A549 (cell line): Measurements from ENCODE around the gene TRPM4. TPM values are rescaled to one million over a fixed set of nuclear protein-coding genes. Genes with fewer than 3 reads are reported as not detected.

Source experiments
- ATAC-seq, 2 experiments: fragments of 200-7000 bp in 1 of 2; fragments of >200 bp in 1 of 2; cut with Nextera tagmentation in 1 of 2; cut with Tn5 transposase in 1 of 2; 3 replicates each; pipeline versions ENCODE4 v1.8.0 to v1.9.1; 2018 to 2020; ENCODE audit warnings: mild to moderate bottlenecking in 1 of 2, moderate library complexity in 1 of 2
- CTCF ChIA-PET: fragments of 300-600 bp; sonication (Branson Sonifier 250); formaldehyde crosslinking; extraction: SDS; loops from one replicate; lab custom pipeline; 2021; ENCODE audit warnings: antibody characterized with exemption, inconsistent platforms; lab: Yijun Ruan, JAX
- POLR2A ChIA-PET: fragments of 350-600 bp; formaldehyde crosslinking; extraction: SDS; loops from one replicate; lab custom pipeline; 2021; ENCODE audit warnings: antibody characterized with exemption, inconsistent platforms; lab: Yijun Ruan, JAX
- DNase-seq, 2 experiments: peaks; one replicate each; pipeline versions ENCODE4 v3.0.0 to v3.0.0-alpha.2; 2011 to 2016; ENCODE audit warnings: low read depth in 1 of 2, low spot score in 1 of 2
- FAIRE-seq: peaks from 2 replicates; lab custom pipeline; 2011; peaks lifted over from hg19 to GRCh38; lab: Jason Lieb, UNC
- H3K27ac ChIP-seq, 2 experiments: fragments of >200 bp; sonication (Bioruptor Twin); formaldehyde crosslinking; 3 replicates each; pipeline ENCODE4 v1.5.1; 2016 to 2017
- H3K4me1 ChIP-seq: fragments of >200 bp; sonication (Bioruptor Twin); formaldehyde crosslinking; 3 replicates; pipeline ENCODE4 v1.6.1; 2016
- H3K4me2 ChIP-seq: fragments of >200 bp; sonication (Bioruptor Twin); formaldehyde crosslinking; 3 replicates; pipeline ENCODE4 v1.6.1; 2016
- H3K4me3 ChIP-seq: fragments of >200 bp; sonication (Bioruptor Twin); formaldehyde crosslinking; 3 replicates; pipeline ENCODE4 v1.5.1; 2016
- H3K9me3 ChIP-seq: fragments of >200 bp; sonication (Bioruptor Twin); formaldehyde crosslinking; 3 replicates; pipeline ENCODE4 v1.6.1; 2016
- BHLHE40 ChIP-seq: IDR thresholded peaks from 2 replicates; pipeline ENCODE4 v1.6.1; 2012; ENCODE audit warnings: low read depth, low read length, inconsistent platforms
- CBX2 ChIP-seq: fragments of 200-600 bp; sonication (generic); IDR thresholded peaks from 2 replicates; pipeline ENCODE4 v1.6.1; 2016; ENCODE audit warnings: low read depth, mild to moderate bottlenecking, borderline replicate concordance
- CHD2 ChIP-seq: fragments of 150-350 bp; IDR thresholded peaks from 2 replicates; pipeline ENCODE4 v1.6.1; 2014; ENCODE audit warnings: low read length; ENCODE audit not compliant: partially characterized antibody
- EHF ChIP-seq: fragments of 250-450 bp; sonication (Bioruptor Pico); IDR thresholded peaks from 2 replicates; pipeline ENCODE4 v1.5.0; 2020; ENCODE audit warnings: mild to moderate bottlenecking
- EP300 ChIP-seq, 2 experiments: fragments of >200 bp; sonication (Bioruptor Twin); formaldehyde crosslinking; IDR thresholded peaks; 2 replicates in 1 of 2; 3 replicates in 1 of 2; pipeline ENCODE4 v1.6.1; 2016 to 2017
- FOSB ChIP-seq: fragments of 250-450 bp; sonication (Bioruptor Pico); IDR thresholded peaks from 2 replicates; pipeline ENCODE4 v1.5.0; 2020; ENCODE audit warnings: mild to moderate bottlenecking, moderate library complexity
- FOSL2 ChIP-seq, 2 experiments: fragments of 450-650 bp in 1 of 2; fragments of >200 bp in 1 of 2; sonication (Bioruptor Twin) in 1 of 2; formaldehyde crosslinking; IDR thresholded peaks; 2 replicates each; pipeline versions ENCODE4 v1.5.0 to v1.6.1; 2016 to 2020; ENCODE audit warnings: mild to moderate bottlenecking in 1 of 2, moderate library complexity in 1 of 2
- GATA3 ChIP-seq: IDR thresholded peaks from 2 replicates; pipeline ENCODE4 v1.6.1; 2012; ENCODE audit warnings: borderline replicate concordance
- HDAC2 ChIP-seq: fragments of 200-600 bp; sonication (generic); IDR thresholded peaks from 2 replicates; pipeline ENCODE4 v1.6.1; 2016
- HOXB5 ChIP-seq: fragments of 250-450 bp; sonication (Bioruptor Pico); IDR thresholded peaks from 2 replicates; pipeline ENCODE4 v1.5.0; 2020; ENCODE audit warnings: mild to moderate bottlenecking, moderate library complexity
- JUN ChIP-seq, 2 experiments: fragments of >200 bp; sonication (Bioruptor Twin); formaldehyde crosslinking; IDR thresholded peaks; 2 replicates in 1 of 2; 3 replicates in 1 of 2; pipeline ENCODE4 v1.6.1; 2016 to 2017
- JUNB ChIP-seq: fragments of >200 bp; sonication (Bioruptor Twin); formaldehyde crosslinking; IDR thresholded peaks from 2 replicates; pipeline ENCODE4 v1.6.1; 2016
- KDM5A ChIP-seq: fragments of 200-600 bp; sonication (generic); IDR thresholded peaks from 2 replicates; pipeline ENCODE4 v1.6.1; 2016; ENCODE audit warnings: antibody characterized with exemption, mild to moderate bottlenecking
- MAFK ChIP-seq: fragments of 450-650 bp; IDR thresholded peaks from 2 replicates; pipeline ENCODE4 v1.6.1; 2014; ENCODE audit not compliant: partially characterized antibody
- MAZ ChIP-seq: fragments of 150-350 bp; IDR thresholded peaks from 2 replicates; pipeline ENCODE4 v1.6.1; 2014; ENCODE audit warnings: antibody characterized with exemption, low read depth, low read length, borderline replicate concordance
- NPAS2 ChIP-seq: fragments of 250-450 bp; sonication (Bioruptor Pico); IDR thresholded peaks from 2 replicates; pipeline ENCODE4 v1.8.0; 2022; ENCODE audit warnings: mild to moderate bottlenecking, moderate library complexity, borderline replicate concordance
- POLR2AphosphoS2 ChIP-seq: conservative IDR thresholded peaks from 2 replicates; pipeline ENCODE4 v1.6.1; 2012; ENCODE audit warnings: low read length, improper control_type of control experiment, inconsistent platforms
- RAD21 ChIP-seq, 2 experiments: fragments of >200 bp in 1 of 2; sonication (Bioruptor Twin) in 1 of 2; formaldehyde crosslinking in 1 of 2; IDR thresholded peaks in 1 of 2; conservative IDR thresholded peaks in 1 of 2; 2 replicates in 1 of 2; 3 replicates in 1 of 2; pipeline ENCODE4 v1.6.1; 2012 to 2018; ENCODE audit warnings: inconsistent platforms in 1 of 2
- RARB ChIP-seq: fragments of 250-450 bp; sonication (Bioruptor Pico); IDR thresholded peaks from 2 replicates; pipeline ENCODE4 v1.8.0; 2021; ENCODE audit warnings: mild to moderate bottlenecking, moderate library complexity
- RCOR1 ChIP-seq: fragments of 150-350 bp; IDR thresholded peaks from 2 replicates; pipeline ENCODE4 v1.6.1; 2014; ENCODE audit warnings: antibody characterized with exemption, low read length, low read depth
- RFX5 ChIP-seq: fragments of 450-650 bp; IDR thresholded peaks from 2 replicates; pipeline ENCODE4 v1.7.1; 2014; ENCODE audit warnings: antibody characterized with exemption, mild to moderate bottlenecking, moderate library complexity
- SMC3 ChIP-seq: fragments of >200 bp; sonication (Bioruptor Twin); formaldehyde crosslinking; IDR thresholded peaks from 3 replicates; pipeline ENCODE4 v1.6.1; 2018; ENCODE audit warnings: inconsistent platforms
- TFCP2L1 ChIP-seq: fragments of 250-450 bp; sonication (Bioruptor Pico); IDR thresholded peaks from 2 replicates; pipeline ENCODE4 v1.5.0; 2021; ENCODE audit warnings: mild to moderate bottlenecking
- TP53 ChIP-seq: fragments of 250-450 bp; sonication (Bioruptor Pico); IDR thresholded peaks from 2 replicates; pipeline ENCODE4 v1.5.0; 2021; ENCODE audit warnings: mild to moderate bottlenecking, moderate library complexity
- ZC3H11A ChIP-seq: fragments of 450-650 bp; IDR thresholded peaks from 2 replicates; pipeline ENCODE4 v1.6.1; 2014; ENCODE audit warnings: antibody characterized with exemption, mild to moderate bottlenecking
- ZNF302 ChIP-seq: fragments of 250-450 bp; sonication (Bioruptor Pico); IDR thresholded peaks from 2 replicates; pipeline ENCODE4 v1.9.0; 2021; ENCODE audit warnings: inconsistent platforms, mild to moderate bottlenecking, moderate library complexity
- WGBS: methylation state at CpG from one replicate; pipeline ENCODE4 v1.1.6; 2017; ENCODE audit errors: missing lambda C conversion rate; 5-methylcytosine and 5-hydroxymethylcytosine counted together
- polyA plus RNA-seq, 4 experiments: library from polyadenylated mRNA; depleted of rRNA in 3 of 4; stranded (reverse); fragments of >200 nt; fragmentation: RNase III in 1 of 4; extraction: RNeasy Plus Mini Kit Qiagen cat#74134 plus additional on column Dnase treatment in 1 of 4; gene quantifications; 2 replicates in 3 of 4; 3 replicates in 1 of 4; pipeline ENCODE4 v1.2.3, GENCODE V29; 2011 to 2017
- TF ChIP-seq, protein P1 (sequence below): IDR thresholded peaks from 2 replicates; pipeline ENCODE4 v1.6.1; 2012
- TF ChIP-seq, protein P2 (sequence below): fragments of 250-450 bp; sonication (Bioruptor Pico); IDR thresholded peaks from 2 replicates; pipeline ENCODE4 v1.5.0; 2020; ENCODE audit warnings: low read depth, mild to moderate bottlenecking, moderate library complexity
- TF ChIP-seq, protein P3 (sequence below): IDR thresholded peaks from 2 replicates; pipeline ENCODE4 v1.6.1; 2012
- TF ChIP-seq, protein P4 (sequence below): fragments of >200 bp; sonication (Bioruptor Twin); formaldehyde crosslinking; IDR thresholded peaks from 3 replicates; pipeline ENCODE4 v1.6.1; 2016

TRPM4 gene
- polyA plus RNA-seq, 2 of the 4 experiments (the other 2 are of a cell fraction), result 4.7 to 9.1 TPM

DNA sequence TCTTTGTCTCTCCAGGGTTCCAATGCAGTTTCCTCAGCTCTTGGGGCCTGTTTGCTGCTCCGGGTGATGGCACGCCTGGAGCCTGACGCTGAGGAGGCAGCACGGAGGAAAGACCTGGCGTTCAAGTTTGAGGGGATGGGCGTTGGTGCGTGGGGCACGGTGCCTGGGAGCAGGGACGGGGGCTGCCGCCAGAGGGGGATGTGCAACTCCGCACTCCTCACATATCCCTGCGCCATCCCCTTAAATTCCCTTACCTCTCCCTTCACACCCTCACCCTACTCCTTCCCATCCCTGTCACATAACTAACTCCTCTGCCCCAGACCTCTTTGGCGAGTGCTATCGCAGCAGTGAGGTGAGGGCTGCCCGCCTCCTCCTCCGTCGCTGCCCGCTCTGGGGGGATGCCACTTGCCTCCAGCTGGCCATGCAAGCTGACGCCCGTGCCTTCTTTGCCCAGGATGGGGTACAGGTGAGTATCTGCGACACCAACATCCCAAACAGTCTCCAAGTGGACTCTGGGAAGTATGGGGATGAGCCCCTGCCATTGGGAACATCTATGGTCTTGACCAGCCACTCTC, 31.1 kb downstream of the TRPM4 start:
- Histone ChIP-seq H3K9me3 (no peaks in the 10 kb centered on the region), H3K4me2 (no peak overlapping the region), H3K27ac (no peak overlapping the region), H3K4me3 (no peak overlapping the region), H3K4me1 (no peaks in the 10 kb centered on the region)
- FAIRE-seq, result no peak
- ATAC-seq, result no peak
- WGBS, result 92% methylated on average over 21 of the region's 21 CpGs
- TF ChIP-seq NPAS2 (CRISPR knock-in tag), result no peak
- TF ChIP-seq ZC3H11A, result no peak
- no peak for TF ChIP-seq HOXB5 (CRISPR knock-in tag)
- TF ChIP-seq FOSL2 (IDR thresholded peaks at IDR 0.05), result no peak
- no peak for TF ChIP-seq FOSL2 (CRISPR knock-in tag; IDR thresholded peaks at IDR 0.05)
- TF ChIP-seq EHF (CRISPR knock-in tag), result no peak
- TF ChIP-seq CBX2, result no peak
- no peak for TF ChIP-seq JUN (IDR thresholded peaks at IDR 0.05)
- TF ChIP-seq MAFK, result no peak
- no peak for TF ChIP-seq JUNB
- ChIA-PET CTCF (interaction anchor here (0.6 to 3.4 kb wide), 6 partner anchors 10 to 117 kb away, joined by 3 to 14 read pairs (median 5); no protein-coding TSS in a partner anchor), POLR2A (no interaction called here)
- no peak for DNase-seq

DNA sequence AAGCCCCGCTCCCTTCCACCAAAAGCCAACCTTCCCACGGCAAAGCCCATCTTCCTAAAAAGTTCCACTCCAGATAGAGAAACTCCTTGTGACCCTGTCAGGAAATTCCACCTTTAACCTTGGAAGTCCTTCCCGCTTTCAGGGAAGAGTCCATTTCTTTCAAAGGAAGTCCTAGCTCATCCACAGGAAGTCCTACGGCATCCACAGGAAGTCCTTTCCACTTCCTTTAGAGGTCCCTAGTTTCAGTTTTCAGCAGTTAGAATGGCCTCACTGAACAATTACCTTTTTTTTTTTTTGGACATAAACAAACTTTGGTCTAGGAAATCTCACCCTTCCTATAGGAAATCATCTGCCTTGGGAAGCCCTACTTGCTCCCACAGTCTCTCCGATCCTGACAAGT, 31.7 kb downstream of the TRPM4 start:
- WGBS, result 97% methylated on average over 5 of the region's 5 CpGs
- no peak for TF ChIP-seq RARB (CRISPR knock-in tag)
- TF ChIP-seq KDM5A, result no peak
- TF ChIP-seq HDAC2, result no peak
- TF ChIP-seq, protein P1, sequence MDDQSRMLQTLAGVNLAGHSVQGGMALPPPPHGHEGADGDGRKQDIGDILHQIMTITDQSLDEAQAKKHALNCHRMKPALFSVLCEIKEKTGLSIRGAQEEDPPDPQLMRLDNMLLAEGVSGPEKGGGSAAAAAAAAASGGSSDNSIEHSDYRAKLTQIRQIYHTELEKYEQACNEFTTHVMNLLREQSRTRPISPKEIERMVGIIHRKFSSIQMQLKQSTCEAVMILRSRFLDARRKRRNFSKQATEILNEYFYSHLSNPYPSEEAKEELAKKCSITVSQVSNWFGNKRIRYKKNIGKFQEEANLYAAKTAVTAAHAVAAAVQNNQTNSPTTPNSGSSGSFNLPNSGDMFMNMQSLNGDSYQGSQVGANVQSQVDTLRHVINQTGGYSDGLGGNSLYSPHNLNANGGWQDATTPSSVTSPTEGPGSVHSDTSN, result no peak
- no peak for TF ChIP-seq EP300 (IDR thresholded peaks at IDR 0.05)
- Histone ChIP-seq H3K4me1 (no peaks in the 10 kb centered on the region), H3K4me3 (no peak overlapping the region), H3K27ac (no peak overlapping the region), H3K9me3 (no peaks in the 10 kb centered on the region), H3K4me2 (no peak overlapping the region)
- ATAC-seq (no peak), FAIRE-seq (no peak), DNase-seq (no peak)
- ChIA-PET POLR2A (no interaction called here), CTCF (interaction anchor here (0.6 to 3.4 kb wide), 7 partner anchors 10 to 118 kb away, joined by 3 to 14 read pairs (median 6); no protein-coding TSS in a partner anchor)

DNA sequence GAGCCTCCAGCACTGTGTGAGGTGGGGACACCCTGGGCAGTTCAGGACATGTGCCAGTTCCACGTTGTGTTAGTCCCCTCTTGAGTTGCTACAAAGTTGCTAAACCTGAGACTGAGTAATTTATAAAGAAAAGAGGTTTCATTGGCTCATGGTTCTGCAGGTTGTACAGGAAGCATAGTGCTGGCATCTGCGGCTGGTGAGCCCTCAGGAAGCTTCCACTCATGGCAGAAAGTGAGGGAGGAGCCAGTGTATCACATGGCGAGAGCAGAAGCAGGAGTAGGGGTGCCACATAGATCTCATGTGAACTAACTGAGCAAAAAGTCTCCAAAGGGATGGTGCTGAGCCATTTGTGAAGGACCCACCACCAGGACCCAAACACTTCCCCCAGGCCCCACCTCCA, 33.2 kb downstream of the TRPM4 start:
- TF ChIP-seq, protein P2, sequence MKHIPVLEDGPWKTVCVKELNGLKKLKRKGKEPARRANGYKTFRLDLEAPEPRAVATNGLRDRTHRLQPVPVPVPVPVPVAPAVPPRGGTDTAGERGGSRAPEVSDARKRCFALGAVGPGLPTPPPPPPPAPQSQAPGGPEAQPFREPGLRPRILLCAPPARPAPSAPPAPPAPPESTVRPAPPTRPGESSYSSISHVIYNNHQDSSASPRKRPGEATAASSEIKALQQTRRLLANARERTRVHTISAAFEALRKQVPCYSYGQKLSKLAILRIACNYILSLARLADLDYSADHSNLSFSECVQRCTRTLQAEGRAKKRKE (CRISPR knock-in tag), result no peak
- TF ChIP-seq FOSB (CRISPR knock-in tag), result no peak
- TF ChIP-seq RFX5, result no peak
- TF ChIP-seq POLR2AphosphoS2, result no peak
- no peak for TF ChIP-seq RARB (CRISPR knock-in tag)
- TF ChIP-seq RAD21 (conservative IDR thresholded peaks at IDR 0.05 in 1 of 2, IDR thresholded peaks at IDR 0.05 in 1 of 2), result no peak
- no peak for TF ChIP-seq RCOR1
- TF ChIP-seq ZNF302 (CRISPR knock-in tag), result no peak
- no peak for TF ChIP-seq JUNB
- TF ChIP-seq, protein P3, sequence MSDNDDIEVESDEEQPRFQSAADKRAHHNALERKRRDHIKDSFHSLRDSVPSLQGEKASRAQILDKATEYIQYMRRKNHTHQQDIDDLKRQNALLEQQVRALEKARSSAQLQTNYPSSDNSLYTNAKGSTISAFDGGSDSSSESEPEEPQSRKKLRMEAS, result no peak
- TF ChIP-seq CHD2, result no peak
- TF ChIP-seq SMC3, result no peak
- TF ChIP-seq HDAC2, result no peak
- TF ChIP-seq MAZ, result no peak
- TF ChIP-seq, protein P4, sequence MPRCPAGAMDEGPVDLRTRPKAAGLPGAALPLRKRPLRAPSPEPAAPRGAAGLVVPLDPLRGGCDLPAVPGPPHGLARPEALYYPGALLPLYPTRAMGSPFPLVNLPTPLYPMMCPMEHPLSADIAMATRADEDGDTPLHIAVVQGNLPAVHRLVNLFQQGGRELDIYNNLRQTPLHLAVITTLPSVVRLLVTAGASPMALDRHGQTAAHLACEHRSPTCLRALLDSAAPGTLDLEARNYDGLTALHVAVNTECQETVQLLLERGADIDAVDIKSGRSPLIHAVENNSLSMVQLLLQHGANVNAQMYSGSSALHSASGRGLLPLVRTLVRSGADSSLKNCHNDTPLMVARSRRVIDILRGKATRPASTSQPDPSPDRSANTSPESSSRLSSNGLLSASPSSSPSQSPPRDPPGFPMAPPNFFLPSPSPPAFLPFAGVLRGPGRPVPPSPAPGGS, result no peak
- no peak for TF ChIP-seq TP53 (CRISPR knock-in tag)
- TF ChIP-seq BHLHE40, result no peak
- TF ChIP-seq GATA3, result no peak
- TF ChIP-seq TFCP2L1, result no peak
- ATAC-seq, result no peak

More for the DNA sequence above, 33.2 kb downstream of the TRPM4 start:
- CTCF ChIA-PET, result interaction anchor here (0.5 to 2.5 kb wide), 6 partner anchors 8 to 544 kb away, joined by 3 to 14 read pairs (median 6); no protein-coding TSS in a partner anchor
- POLR2A ChIA-PET, result no interaction called here
- Histone ChIP-seq H3K4me2 (no peak overlapping the region), H3K4me1 (no peaks in the 10 kb centered on the region), H3K27ac (no peak overlapping the region), H3K4me3 (no peak overlapping the region), H3K9me3 (no peaks in the 10 kb centered on the region)
- 93% methylated on average over 3 of the region's 3 CpGs for WGBS
- FAIRE-seq, result no peak
- DNase-seq, result no peak
